HEK293T (cell line): Measurements from ENCODE around the gene PLEKHG4B.
A peak's percentile ranks its signal among the peaks of the same experiment; 100 is the strongest.

Experiments used
- CTCF ChIA-PET: fragments of 350-600 bp; formaldehyde crosslinking; extraction: SDS; loops from one replicate; lab custom pipeline; 2021; ENCODE audit warnings: antibody characterized with exemption, inconsistent platforms; lab: Yijun Ruan, JAX
- POLR2A ChIA-PET: fragments of 350-600 bp; formaldehyde crosslinking; extraction: SDS; loops from one replicate; lab custom pipeline; 2020; ENCODE audit warnings: antibody characterized with exemption, inconsistent platforms; lab: Yijun Ruan, JAX
- DNase-seq: peaks from one replicate; pipeline ENCODE4 v3.0.0; 2012; ENCODE audit warnings: mixed read lengths; ENCODE audit errors: extremely low spot score
- ARNT ChIP-seq: fragments of 450-650 bp; IDR thresholded peaks from 2 replicates; pipeline ENCODE4 v1.6.1; 2017; ENCODE audit warnings: mild to moderate bottlenecking
- BHLHE40 ChIP-seq: fragments of 450-650 bp; IDR thresholded peaks from 2 replicates; pipeline ENCODE4 v1.6.1; 2016; ENCODE audit warnings: mild to moderate bottlenecking, moderate library complexity, borderline replicate concordance
- CTBP1 ChIP-seq: fragments of 450-650 bp; IDR thresholded peaks from 2 replicates; pipeline ENCODE4 v1.6.1; 2016; ENCODE audit warnings: borderline replicate concordance
- ELF4 ChIP-seq: fragments of 450-650 bp; IDR thresholded peaks from 2 replicates; pipeline ENCODE4 v1.6.1; 2017; ENCODE audit warnings: antibody characterized with exemption
- FOXA1 ChIP-seq: fragments of 450-650 bp; IDR thresholded peaks from 2 replicates; pipeline ENCODE4 v1.6.1; 2016; ENCODE audit warnings: mild to moderate bottlenecking
- FOXK2 ChIP-seq: fragments of 450-650 bp; IDR thresholded peaks from 2 replicates; pipeline ENCODE4 v1.6.1; 2016; ENCODE audit warnings: mild to moderate bottlenecking
- FOXM1 ChIP-seq: fragments of 450-650 bp; IDR thresholded peaks from 2 replicates; pipeline ENCODE4 v1.6.1; 2017; ENCODE audit warnings: mild to moderate bottlenecking, borderline replicate concordance
- HDGF ChIP-seq: fragments of 450-650 bp; IDR thresholded peaks from 2 replicates; pipeline ENCODE4 v1.6.1; 2017; ENCODE audit warnings: antibody characterized with exemption, borderline replicate concordance
- L3MBTL2 ChIP-seq: fragments of 450-650 bp; conservative IDR thresholded peaks from 2 replicates; pipeline ENCODE4 v1.6.1; 2016; ENCODE audit warnings: mild to moderate bottlenecking
- LEF1 ChIP-seq: fragments of 450-650 bp; IDR thresholded peaks from 2 replicates; pipeline ENCODE4 v1.6.1; 2017; ENCODE audit warnings: mild to moderate bottlenecking, borderline replicate concordance
- NFRKB ChIP-seq: fragments of 450-650 bp; IDR thresholded peaks from 2 replicates; pipeline ENCODE4 v1.6.1; 2016; ENCODE audit warnings: mild to moderate bottlenecking, moderate library complexity
- SP1 ChIP-seq: fragments of 450-650 bp; IDR thresholded peaks from 2 replicates; pipeline ENCODE4 v1.6.1; 2017
- SUZ12 ChIP-seq: fragments of 450-650 bp; IDR thresholded peaks from 2 replicates; pipeline ENCODE4 v1.6.1; 2016; ENCODE audit warnings: mild to moderate bottlenecking
- TARDBP ChIP-seq: fragments of 450-650 bp; IDR thresholded peaks from 2 replicates; pipeline ENCODE4 v1.6.1; 2016
- ZNF384 ChIP-seq: fragments of 450-650 bp; IDR thresholded peaks from 2 replicates; pipeline ENCODE4 v1.6.1; 2016
- TF ChIP-seq, protein P1 (sequence below): fragments of 450-650 bp; IDR thresholded peaks from 2 replicates; pipeline ENCODE4 v1.6.1; 2016

PLEKHG4B gene

DNA sequence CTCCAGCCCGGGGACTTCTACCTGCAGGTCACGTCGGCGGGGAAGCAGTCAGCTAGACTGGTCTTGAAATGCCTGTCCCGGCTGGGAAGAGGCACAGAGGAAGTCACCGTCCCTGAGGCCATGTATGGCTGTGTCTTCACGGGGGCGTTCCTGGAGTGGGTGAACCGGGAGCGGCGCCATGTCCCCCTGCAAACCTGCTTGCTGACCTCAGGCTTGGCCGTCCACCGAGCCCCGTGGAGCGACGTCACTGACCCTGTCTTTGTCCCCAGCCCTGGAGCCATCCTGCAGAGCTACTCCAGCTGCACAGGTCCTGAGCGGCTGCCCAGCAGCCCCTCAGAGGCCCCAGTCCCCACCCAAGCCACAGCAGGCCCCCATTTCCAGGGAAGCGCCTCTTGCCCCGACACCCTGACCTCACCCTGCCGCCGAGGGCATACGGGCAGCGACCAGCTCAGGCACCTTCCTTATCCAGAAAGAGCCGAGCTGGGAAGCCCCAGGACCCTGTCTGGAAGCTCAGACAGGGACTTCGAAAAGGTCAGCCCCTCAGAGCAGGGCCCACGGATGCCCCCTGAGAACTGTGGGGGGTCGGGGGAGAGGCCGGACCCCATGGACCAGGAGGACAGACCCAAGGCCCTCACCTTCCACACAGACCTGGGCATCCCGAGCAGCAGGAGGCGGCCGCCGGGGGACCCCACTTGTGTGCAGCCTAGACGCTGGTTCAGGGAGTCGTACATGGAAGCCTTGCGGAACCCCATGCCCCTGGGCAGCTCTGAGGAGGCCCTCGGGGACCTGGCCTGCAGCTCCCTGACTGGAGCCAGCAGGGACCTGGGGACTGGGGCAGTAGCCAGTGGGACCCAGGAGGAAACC, 47.8 kb downstream of the PLEKHG4B start:
- no peak for DNase-seq
- ChIA-PET CTCF (no interaction called here), POLR2A (no interaction called here)
- no peak for TF ChIP-seq ZNF384
- TF ChIP-seq, protein P1, sequence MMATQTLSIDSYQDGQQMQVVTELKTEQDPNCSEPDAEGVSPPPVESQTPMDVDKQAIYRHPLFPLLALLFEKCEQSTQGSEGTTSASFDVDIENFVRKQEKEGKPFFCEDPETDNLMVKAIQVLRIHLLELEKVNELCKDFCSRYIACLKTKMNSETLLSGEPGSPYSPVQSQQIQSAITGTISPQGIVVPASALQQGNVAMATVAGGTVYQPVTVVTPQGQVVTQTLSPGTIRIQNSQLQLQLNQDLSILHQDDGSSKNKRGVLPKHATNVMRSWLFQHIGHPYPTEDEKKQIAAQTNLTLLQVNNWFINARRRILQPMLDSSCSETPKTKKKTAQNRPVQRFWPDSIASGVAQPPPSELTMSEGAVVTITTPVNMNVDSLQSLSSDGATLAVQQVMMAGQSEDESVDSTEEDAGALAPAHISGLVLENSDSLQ: no peak
- no peak for TF ChIP-seq TARDBP
- no peak for TF ChIP-seq L3MBTL2
- no peak for TF ChIP-seq BHLHE40
- TF ChIP-seq LEF1: no peak
- TF ChIP-seq ARNT: no peak
- no peak for TF ChIP-seq NFRKB

DNA sequence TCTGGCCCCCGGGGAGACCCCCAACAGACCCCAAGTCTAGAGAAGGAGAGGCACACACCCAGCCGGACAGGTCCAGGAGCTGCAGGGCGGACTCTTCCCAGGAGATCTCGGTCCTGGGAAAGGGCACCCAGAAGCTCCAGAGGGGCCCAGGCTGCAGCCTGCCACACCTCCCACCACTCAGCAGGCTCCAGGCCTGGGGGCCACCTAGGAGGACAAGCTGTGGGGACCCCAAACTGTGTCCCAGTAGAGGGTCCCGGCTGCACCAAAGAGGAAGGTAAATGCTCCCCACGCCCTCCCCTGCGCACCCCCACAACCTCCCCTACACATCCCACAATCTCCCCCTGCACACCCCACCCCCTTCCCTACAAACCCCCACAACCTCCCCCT, 48.5 kb downstream of the PLEKHG4B start:
- DNase-seq: no peak
- no peak for TF ChIP-seq ELF4
- TF ChIP-seq, protein P1: no peak
- no peak for TF ChIP-seq LEF1
- no peak for TF ChIP-seq NFRKB
- no peak for TF ChIP-seq SP1
- no peak for TF ChIP-seq FOXK2
- no peak for TF ChIP-seq CTBP1
- no peak for TF ChIP-seq TARDBP
- no peak for TF ChIP-seq L3MBTL2
- no peak for TF ChIP-seq SUZ12
- ChIA-PET POLR2A (no interaction called here), CTCF (no interaction called here)

DNA sequence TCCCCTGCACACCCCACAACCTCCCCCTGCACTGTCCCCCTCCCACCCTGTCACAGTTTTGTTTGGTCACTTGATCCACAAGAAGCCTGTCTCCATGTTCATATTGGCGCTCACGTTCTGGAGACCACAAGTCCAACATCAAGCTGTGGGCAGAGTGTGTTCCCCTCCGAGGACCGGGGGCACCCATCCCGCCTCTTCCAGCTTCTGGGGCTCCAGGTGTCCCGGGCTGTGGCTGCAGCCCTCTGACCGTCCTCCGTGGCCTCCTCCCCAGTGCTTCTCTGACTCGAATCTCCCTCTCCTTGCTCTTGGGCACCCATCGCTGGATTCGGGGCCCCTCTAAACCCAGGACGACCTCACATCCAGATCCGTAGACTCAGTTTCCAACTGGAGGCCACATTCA, 49.2 kb downstream of the PLEKHG4B start:
- TF ChIP-seq SP1 (no peak), HDGF (no peak)
- CTCF ChIA-PET: no interaction called here
- DNase-seq: no peak
- POLR2A ChIA-PET: interaction anchor here (0.6 kb wide), 1 partner anchor 49 kb away, joined by 3 read pairs; the partner anchor contains the start of gene PLEKHG4B

DNA sequence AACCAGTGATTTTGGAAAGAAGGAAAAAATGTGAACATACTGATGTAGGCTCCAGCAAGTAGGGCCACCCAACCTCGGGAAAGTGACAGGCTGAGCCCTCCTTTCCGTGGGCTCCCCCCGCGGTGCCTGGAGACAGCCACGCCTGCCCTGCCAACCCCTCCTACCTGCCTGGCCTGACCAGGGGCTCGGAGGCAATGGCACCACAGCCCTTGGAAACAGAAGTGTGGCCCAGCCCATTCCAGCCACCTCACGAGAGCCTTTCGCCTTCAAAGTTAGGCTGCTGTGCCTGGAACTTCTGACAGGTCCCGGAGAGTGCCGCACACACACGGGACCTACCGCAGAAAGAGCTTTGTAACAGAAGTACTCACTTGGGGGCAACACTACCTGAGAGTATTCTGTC, 49.8 kb downstream of the PLEKHG4B start:
- TF ChIP-seq NFRKB (no peak), TARDBP (no peak), HDGF (no peak), ARNT (no peak), SUZ12 (no peak), CTBP1 (no peak), FOXM1 (no peak)
- DNase-seq: no peak
- CTCF ChIA-PET: no interaction called here
- POLR2A ChIA-PET: interaction anchor here (0.6 kb wide), 1 partner anchor 50 kb away, joined by 3 read pairs; the partner anchor contains the start of gene PLEKHG4B

DNA sequence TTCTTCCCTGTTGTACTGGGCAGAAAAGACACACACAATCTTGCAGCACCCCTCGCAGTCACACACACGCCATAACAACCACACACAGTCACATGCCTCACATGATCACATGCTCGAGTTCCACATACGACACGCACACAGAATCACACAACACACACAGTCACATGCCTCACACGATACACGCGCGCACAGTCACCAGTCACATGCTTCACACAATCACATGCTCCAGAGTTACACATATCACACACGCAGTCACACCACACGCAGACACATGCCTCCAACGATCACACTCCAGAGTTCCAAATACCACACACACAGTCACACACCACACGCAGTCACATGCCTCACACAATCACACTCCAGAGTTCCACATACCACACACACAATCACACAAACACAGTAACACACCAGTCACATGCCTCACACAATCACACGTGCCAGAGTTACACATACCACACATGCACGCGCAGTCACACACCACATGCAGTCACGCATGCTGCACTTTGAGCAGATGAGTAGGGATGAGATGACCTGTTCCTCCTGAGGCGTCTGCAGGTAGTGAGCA, 50.4 kb downstream of the PLEKHG4B start:
- ChIA-PET POLR2A (no interaction called here), CTCF (no interaction called here)
- TF ChIP-seq ELF4: no peak
- TF ChIP-seq TARDBP: peak; percentile 8; the same call in 1 of the 2 replicates
- no peak for TF ChIP-seq FOXM1
- DNase-seq: no peak

DNA sequence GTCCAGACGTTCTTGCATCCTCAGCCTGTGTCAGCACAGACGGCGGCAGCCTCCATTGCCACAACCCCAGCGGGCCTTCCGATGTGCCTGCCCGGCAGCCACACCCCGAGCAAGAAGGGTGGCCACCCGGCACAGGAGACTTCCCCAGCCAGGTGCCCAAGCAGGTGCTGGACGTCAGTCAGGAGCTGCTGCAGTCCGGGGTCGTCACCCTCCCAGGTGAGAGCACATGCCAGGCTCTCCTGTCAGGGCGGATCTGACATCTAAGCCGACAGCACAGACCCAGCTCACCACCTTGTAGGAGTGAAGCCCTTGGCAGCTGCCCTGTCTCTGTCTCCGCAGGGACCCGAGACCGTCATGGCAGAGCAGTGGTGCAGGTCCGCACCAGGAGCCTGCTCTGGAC, 51.1 kb downstream of the PLEKHG4B start:
- TF ChIP-seq FOXK2: no peak
- no peak for TF ChIP-seq LEF1
- no peak for TF ChIP-seq ARNT
- no peak for TF ChIP-seq HDGF
- TF ChIP-seq SP1: no peak
- no peak for TF ChIP-seq L3MBTL2
- no peak for TF ChIP-seq ELF4
- TF ChIP-seq, protein P1: no peak
- TF ChIP-seq TARDBP: no peak
- TF ChIP-seq CTBP1: no peak
- no peak for TF ChIP-seq FOXM1
- no peak for TF ChIP-seq FOXA1
- no peak for TF ChIP-seq ZNF384
- TF ChIP-seq BHLHE40: no peak
- TF ChIP-seq SUZ12: no peak
- TF ChIP-seq NFRKB: no peak
- ChIA-PET POLR2A (interaction anchor here (0.6 kb wide), 1 partner anchor 468 kb away, joined by 3 read pairs; no protein-coding TSS in a partner anchor), CTCF (interaction anchor here (0.6 kb wide), 1 partner anchor 9 kb away, joined by 5 read pairs; no protein-coding TSS in a partner anchor)
- DNase-seq: no peak
